GM10248 (cell line): ENCODE results near the gene AFAP1.
A peak's percentile ranks its signal among the peaks of the same experiment; 100 is the strongest.

Experiments
- CTCF ChIA-PET: fragments of 300-600 bp; sonication (Branson Sonifier 250); formaldehyde crosslinking; extraction: SDS; loops from one replicate; lab custom pipeline; 2021; ENCODE audit warnings: antibody characterized with exemption; lab: Yijun Ruan, JAX
- POLR2A ChIA-PET: fragments of 350-650 bp; sonication (Branson Sonifier 250); formaldehyde crosslinking; extraction: SDS; loops from one replicate; lab custom pipeline; 2020; ENCODE audit warnings: antibody characterized with exemption; lab: Yijun Ruan, JAX
- DNase-seq: peaks from one replicate; pipeline ENCODE4 v3.0.0; 2012; ENCODE audit errors: extremely low spot score
- TF ChIP-seq, protein P1 (sequence below): IDR thresholded peaks from 2 replicates; pipeline ENCODE4 v1.5.1; 2012; ENCODE audit warnings: mild to moderate bottlenecking, low read depth; ENCODE audit errors: extremely low read depth, missing control alignments, control extremely low read depth

AFAP1 gene

DNA sequence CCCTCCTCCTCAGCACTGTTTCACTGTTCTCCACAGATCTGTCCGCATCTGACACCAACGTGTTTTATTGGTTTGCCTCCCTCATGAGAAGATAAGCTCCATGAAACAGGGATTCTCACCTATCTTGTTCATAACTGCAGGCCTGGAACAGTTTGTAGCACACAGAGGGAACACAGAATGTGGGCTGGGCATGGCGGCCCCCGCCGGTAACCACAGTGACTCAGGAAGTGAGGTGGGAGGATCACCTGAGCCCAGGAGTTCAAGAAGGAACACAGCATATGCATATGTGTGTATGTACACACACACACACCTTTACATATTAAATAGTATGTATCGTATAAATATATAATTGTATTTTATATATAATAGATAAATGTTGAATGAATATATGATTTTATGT, 168.6 kb downstream of the AFAP1 start:
- TF ChIP-seq, protein P1, sequence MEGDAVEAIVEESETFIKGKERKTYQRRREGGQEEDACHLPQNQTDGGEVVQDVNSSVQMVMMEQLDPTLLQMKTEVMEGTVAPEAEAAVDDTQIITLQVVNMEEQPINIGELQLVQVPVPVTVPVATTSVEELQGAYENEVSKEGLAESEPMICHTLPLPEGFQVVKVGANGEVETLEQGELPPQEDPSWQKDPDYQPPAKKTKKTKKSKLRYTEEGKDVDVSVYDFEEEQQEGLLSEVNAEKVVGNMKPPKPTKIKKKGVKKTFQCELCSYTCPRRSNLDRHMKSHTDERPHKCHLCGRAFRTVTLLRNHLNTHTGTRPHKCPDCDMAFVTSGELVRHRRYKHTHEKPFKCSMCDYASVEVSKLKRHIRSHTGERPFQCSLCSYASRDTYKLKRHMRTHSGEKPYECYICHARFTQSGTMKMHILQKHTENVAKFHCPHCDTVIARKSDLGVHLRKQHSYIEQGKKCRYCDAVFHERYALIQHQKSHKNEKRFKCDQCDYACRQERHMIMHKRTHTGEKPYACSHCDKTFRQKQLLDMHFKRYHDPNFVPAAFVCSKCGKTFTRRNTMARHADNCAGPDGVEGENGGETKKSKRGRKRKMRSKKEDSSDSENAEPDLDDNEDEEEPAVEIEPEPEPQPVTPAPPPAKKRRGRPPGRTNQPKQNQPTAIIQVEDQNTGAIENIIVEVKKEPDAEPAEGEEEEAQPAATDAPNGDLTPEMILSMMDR = no peak
- POLR2A ChIA-PET = no interaction called here
- DNase-seq = no peak
- CTCF ChIA-PET = interaction anchor here (0.7 to 30.0 kb wide), 11 partner anchors 10 to 216 kb away, joined by 3 to 547 read pairs (median 4); no protein-coding TSS in a partner anchor

DNA sequence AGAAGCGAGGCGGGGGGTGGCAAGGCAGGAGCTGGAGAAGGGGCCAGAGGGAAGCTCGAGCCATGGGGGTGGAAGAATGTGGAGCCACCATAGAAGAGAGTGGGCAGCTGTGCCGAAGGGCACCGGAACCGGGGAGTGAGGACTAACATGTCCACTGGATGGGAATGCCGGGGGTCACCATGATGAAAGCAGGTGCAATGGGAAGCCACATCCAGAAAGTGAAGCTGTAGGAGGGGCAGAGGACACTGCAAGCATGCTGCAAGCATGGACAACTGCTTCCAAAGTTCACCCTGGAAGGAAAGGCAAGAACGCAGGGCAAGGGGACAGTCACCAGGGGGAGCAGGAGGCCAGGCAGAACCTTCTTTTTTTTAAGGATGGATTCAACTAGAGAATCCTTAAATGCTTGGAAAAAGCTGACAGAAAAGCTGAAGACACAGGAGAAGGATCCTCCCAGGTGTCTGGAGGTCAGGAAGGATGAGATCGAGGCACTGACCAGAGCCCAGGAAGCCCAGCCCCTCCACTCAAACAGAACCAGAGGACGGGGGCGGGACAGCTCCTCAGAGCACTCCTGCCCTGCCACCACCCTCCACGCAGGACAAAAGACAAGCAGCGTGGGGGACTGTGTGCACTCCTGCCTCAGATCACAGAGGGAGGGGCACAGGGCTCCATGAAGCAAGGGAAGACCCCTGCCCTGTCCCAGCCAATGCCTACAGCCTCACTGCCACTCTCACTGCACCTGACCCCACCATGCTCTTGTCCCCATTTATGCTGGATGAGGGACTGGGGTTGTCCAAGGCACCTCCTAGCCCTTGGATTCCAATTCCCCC, 169.2 kb downstream of the AFAP1 start:
- DNase-seq = peak; percentile 55
- POLR2A ChIA-PET = no interaction called here
- CTCF ChIA-PET = interaction anchor here (0.7 to 30.0 kb wide), 13 partner anchors 9 to 216 kb away, joined by 3 to 547 read pairs (median 4); no protein-coding TSS in a partner anchor
- TF ChIP-seq, protein P1 = peak; percentile 56

DNA sequence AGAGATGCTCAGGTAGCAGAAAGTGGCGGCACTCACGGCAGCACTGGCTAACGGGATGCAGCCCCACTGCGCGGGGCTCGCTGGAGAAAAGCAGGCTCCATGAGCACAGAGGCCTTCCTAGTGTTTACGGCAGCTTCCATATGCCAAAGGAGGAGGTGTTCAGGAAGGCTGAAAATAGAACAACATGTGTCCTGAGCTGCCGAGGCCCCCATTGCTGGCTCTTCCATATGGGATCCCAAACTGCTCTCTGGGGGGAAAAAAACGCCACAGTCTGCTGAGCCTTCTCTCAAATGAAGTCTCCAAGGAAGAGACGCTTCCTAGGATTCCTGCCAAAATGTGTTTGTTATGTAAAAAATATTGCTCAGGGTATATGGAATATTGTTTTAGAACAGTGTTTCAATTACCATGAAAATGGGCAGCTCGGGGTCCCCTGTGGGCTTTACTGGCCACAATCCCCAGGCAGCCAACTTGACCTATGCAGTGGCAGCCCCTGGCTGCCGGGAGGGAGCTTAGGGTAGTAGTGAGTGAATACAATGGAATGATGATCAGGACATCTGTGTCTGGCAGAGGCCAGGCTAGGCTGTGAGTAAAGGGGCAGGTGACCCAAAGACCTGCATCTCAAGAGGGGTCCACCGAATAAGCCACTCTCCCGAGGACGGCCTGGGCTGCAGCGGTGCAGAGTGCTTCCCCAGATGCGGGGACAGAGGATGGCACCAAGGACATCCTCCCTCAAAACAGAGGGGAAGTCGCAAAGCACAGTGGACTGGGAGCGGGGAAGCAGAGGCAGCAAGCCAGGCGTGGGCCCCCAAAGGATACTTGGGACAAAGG, 170.1 kb downstream of the AFAP1 start:
- TF ChIP-seq, protein P1 = no peak
- ChIA-PET POLR2A (no interaction called here), CTCF (interaction anchor here (1.1 to 30.0 kb wide), 10 partner anchors 8 to 217 kb away, joined by 3 to 547 read pairs (median 5); no protein-coding TSS in a partner anchor)
- DNase-seq = no peak

DNA sequence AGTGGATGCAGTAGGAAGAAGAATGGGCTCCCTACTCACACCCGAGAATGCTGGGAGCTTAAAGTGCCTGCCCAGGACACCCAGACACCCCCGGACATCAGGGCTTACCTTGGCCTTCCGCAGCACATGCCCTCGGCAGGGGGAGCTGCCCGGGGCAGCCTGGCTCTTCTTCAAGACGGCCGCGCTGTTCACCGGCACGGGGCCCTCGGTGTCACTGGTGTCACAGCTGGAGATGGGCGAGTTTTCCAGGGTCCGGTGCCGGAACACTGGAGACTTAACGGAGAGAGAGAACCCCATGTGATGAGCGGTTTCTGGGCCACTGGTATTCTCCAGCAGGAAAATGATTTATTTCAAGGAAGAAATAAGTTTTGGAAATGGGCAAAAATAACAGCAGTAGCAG, 170.9 kb downstream of the AFAP1 start:
- CTCF ChIA-PET = interaction anchor here (1.6 to 30.0 kb wide), 5 partner anchors 9 to 218 kb away, joined by 4 to 547 read pairs (median 7); no protein-coding TSS in a partner anchor
- TF ChIP-seq, protein P1 = no peak
- no peak for DNase-seq
- POLR2A ChIA-PET = no interaction called here

DNA sequence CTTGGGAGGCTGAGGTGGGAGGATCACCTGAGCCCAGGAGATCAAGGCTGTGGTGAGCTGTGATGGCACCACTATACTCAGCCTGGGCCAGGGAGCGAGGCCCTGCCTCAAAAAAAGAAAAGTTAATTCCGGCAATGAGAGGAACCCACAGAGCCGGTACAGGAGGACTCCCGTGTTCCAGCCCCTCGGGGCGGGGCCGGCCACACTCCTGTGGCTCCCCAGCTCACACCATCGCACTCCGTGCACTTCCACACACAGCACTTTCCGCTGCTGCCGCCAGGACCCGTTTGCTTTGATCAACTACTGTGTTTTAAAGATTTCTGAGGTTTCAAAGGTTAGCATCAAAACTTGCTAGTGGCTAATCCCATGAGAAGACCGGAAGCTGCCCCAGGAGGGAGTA, 171.7 kb downstream of the AFAP1 start:
- DNase-seq = no peak
- CTCF ChIA-PET = interaction anchor here (1.6 to 30.0 kb wide), 5 partner anchors 8 to 218 kb away, joined by 4 to 547 read pairs (median 7); no protein-coding TSS in a partner anchor
- POLR2A ChIA-PET = no interaction called here
- TF ChIP-seq, protein P1 = no peak

DNA sequence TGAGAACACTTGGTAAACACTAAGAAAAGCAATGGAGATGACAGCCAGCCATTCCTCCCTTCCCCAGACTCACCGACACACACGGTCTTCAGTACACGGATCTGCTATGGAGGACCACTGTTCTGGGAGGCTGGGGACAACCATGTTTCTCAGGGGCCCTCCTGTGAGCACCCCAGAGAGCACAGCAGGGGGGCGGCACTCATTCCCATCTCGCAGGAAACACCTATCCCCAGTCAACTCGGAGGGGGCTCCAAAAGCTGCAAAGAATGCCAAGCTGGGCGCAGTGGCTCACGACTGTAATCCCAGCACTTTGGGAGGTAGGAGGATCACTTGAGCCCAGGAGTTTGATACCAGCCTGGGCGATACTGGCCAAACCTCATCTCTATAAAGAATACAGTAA, 172.1 kb downstream of the AFAP1 start:
- no peak for DNase-seq
- ChIA-PET POLR2A (no interaction called here), CTCF (interaction anchor here (1.6 to 30.0 kb wide), 5 partner anchors 8 to 219 kb away, joined by 4 to 547 read pairs (median 7); no protein-coding TSS in a partner anchor)
- TF ChIP-seq, protein P1 = no peak
